ENCODE measurements around the gene HAPLN2. TPM values are rescaled to one million over a fixed set of nuclear protein-coding genes. Genes with fewer than 3 reads are reported as not detected.

HAPLN2 gene
- total RNA-seq, 4 donors from 2014 or later, result 0.79 TPM; not detected in 3

DNA sequence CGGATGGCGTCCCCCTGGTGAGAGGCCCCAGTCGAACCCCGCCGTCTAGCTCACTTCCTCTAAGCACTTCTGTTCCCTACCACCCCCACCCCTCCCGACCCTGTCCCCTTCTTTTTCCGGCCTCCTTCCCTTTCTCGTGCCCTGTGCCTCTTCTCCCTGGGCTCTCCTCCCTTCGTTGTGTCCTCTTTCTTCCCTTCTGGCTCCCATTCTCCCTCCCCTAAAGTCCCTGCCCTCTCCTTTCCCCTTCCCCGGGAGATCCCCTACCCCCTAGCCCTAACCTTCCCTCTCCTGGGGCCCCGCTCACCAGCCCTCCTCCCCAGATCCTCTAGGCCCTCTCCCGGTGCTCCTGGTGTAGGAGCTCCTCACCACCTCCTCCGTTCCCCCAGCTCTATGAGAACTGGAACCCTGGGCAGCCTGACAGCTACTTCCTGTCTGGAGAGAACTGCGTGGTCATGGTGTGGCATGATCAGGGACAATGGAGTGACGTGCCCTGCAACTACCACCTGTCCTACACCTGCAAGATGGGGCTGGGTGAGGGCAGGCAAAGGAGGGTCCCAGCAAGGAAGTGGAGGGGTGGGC, 38.6 kb downstream of the HAPLN2 start:
- intact Hi-C loops (cut with DNase I), result loop anchor here (5.0 kb wide), 1 partner anchor 76 kb away; no protein-coding TSS in a partner anchor
- peaks cover 16 to 49% of the 10 kb centered on the region in 2 donors for H3K4me1 ChIP-seq

DNA sequence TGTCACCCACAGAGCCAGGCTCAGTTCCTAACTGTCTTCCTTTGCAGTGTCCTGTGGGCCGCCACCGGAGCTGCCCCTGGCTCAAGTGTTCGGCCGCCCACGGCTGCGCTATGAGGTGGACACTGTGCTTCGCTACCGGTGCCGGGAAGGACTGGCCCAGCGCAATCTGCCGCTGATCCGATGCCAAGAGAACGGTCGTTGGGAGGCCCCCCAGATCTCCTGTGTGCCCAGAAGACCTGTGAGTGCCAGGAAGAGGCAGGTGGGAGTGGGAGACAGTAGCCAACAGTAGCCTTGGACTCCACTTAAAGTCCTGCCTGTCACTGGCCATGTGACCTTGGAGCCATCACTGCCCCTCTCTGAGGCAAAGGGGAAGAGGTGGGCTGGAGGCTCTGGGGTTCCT, 39.3 kb downstream of the HAPLN2 start:
- no peaks in the 10 kb centered on the region for H3K27me3 ChIP-seq
- intact Hi-C loops (cut with DNase I), result loop anchor here (5.0 kb wide), 1 partner anchor 76 kb away; no protein-coding TSS in a partner anchor
- H3K27ac ChIP-seq, result no peak overlapping the region
- DNase-seq, result no peak
- no peak for TF ChIP-seq POLR2A (IDR thresholded peaks at IDR 0.05)
- TF ChIP-seq, protein P1, sequence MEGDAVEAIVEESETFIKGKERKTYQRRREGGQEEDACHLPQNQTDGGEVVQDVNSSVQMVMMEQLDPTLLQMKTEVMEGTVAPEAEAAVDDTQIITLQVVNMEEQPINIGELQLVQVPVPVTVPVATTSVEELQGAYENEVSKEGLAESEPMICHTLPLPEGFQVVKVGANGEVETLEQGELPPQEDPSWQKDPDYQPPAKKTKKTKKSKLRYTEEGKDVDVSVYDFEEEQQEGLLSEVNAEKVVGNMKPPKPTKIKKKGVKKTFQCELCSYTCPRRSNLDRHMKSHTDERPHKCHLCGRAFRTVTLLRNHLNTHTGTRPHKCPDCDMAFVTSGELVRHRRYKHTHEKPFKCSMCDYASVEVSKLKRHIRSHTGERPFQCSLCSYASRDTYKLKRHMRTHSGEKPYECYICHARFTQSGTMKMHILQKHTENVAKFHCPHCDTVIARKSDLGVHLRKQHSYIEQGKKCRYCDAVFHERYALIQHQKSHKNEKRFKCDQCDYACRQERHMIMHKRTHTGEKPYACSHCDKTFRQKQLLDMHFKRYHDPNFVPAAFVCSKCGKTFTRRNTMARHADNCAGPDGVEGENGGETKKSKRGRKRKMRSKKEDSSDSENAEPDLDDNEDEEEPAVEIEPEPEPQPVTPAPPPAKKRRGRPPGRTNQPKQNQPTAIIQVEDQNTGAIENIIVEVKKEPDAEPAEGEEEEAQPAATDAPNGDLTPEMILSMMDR (IDR thresholded peaks at IDR 0.05), result no peak
- H3K9me3 ChIP-seq, result no peaks in the 10 kb centered on the region
- WGBS, 2 donors, result 72 to 86% methylated on average over 11 to 14 of the region's 14 CpGs
- no peak overlapping the region for H3K4me3 ChIP-seq (replicated peaks in 1 of 3)
- peaks cover 19 to 55% of the 10 kb centered on the region in 2 donors for H3K4me1 ChIP-seq
- H3K36me3 ChIP-seq, result no peaks in the 10 kb centered on the region

More for the DNA sequence above, 38.6 kb downstream of the HAPLN2 start:
- no peak overlapping the region for H3K4me3 ChIP-seq (replicated peaks in 1 of 3)
- no peaks in the 10 kb centered on the region for H3K27me3 ChIP-seq
- 19 to 20% methylated on average over 14 to 15 of the region's 15 CpGs for WGBS, 2 donors
- DNase-seq, result no peak
- H3K27ac ChIP-seq, result no peak overlapping the region
- no peaks in the 10 kb centered on the region for H3K9me3 ChIP-seq
- no peak for TF ChIP-seq POLR2A (IDR thresholded peaks at IDR 0.05)
- TF ChIP-seq, protein P1 (IDR thresholded peaks at IDR 0.05), result peak in 1 of 6 experiments; percentile 3
- H3K36me3 ChIP-seq, result no peaks in the 10 kb centered on the region

DNA sequence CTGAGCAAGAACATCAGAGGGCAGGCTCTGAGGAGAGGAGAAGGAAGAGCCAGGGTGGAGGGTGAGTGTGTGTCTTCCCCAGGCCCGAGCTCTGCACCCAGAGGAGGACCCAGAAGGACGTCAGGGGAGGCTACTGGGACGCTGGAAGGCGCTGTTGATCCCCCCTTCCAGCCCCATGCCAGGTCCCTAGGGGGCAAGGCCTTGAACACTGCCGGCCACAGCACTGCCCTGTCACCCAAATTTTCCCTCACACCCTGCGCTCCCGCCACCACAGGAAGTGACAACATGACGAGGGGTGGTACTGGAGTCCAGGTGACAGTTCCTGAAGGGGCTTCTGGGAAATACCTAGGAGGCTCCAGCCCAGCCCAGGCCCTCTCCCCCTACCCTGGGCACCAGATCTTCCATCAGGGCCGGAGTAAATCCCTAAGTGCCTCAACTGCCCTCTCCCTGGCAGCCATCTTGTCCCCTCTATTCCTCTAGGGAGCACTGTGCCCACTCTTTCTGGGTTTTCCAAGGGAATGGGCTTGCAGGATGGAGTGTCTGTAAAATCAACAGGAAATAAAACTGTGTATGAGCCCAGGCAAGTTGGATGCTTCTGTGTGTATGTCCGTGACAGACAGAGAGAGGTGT, 39.8 kb downstream of the HAPLN2 start:
- Histone ChIP-seq H3K4me1 (peaks cover 19 to 61% of the 10 kb centered on the region in 2 donors), H3K36me3 (no peaks in the 10 kb centered on the region), H3K27me3 (no peaks in the 10 kb centered on the region), H3K4me3 (replicated peaks in 1 of 3) (no peak overlapping the region), H3K9me3 (no peaks in the 10 kb centered on the region), H3K27ac (peak overlapping the region in 1 of 3 donors; percentile 39)
- intact Hi-C loops (cut with DNase I), result loop anchor here (5.0 kb wide), 1 partner anchor 77 kb away; no protein-coding TSS in a partner anchor
- TF ChIP-seq, protein P1 (IDR thresholded peaks at IDR 0.05), result no peak
- no peak for TF ChIP-seq POLR2A (IDR thresholded peaks at IDR 0.05)
- 67 to 71% methylated on average over 4 to 6 of the region's 10 CpGs for WGBS, 2 donors
- DNase-seq, result no peak

DNA sequence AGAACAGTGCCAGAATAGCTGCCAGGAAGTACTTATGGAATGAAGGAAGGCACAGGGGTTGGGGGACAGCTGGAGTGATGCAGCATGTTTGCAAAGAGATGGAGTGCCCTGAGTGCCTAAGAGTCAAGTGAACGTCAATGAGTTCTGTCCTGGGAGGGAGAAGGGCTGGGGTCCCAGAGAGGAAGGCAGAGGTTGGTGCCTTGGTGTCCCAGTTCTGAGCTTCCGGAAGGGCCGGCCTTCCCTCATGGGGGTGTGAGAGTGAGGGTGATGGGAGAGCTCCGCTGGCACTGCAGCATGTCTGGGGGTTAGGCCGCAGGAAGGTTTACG, 40.4 kb downstream of the HAPLN2 start:
- Histone ChIP-seq H3K4me1 (peaks cover 19 to 67% of the 10 kb centered on the region in 2 donors), H3K27me3 (no peaks in the 10 kb centered on the region), H3K27ac (peak overlapping the region in 2 of 3 donors; percentile 39 to 57), H3K9me3 (no peaks in the 10 kb centered on the region), H3K36me3 (no peaks in the 10 kb centered on the region), H3K4me3 (replicated peaks in 1 of 3) (no peak overlapping the region)
- intact Hi-C loops (cut with DNase I), result loop anchor here (5.0 kb wide), 1 partner anchor 77 kb away; no protein-coding TSS in a partner anchor
- no peak for DNase-seq
- no peak for TF ChIP-seq POLR2A (IDR thresholded peaks at IDR 0.05)
- TF ChIP-seq, protein P1 (IDR thresholded peaks at IDR 0.05), result no peak
- WGBS, 2 donors, result 8 to 29% methylated on average over 6 of the region's 6 CpGs

All from thyroid gland (tissue), 4 donors.